ENCODE data around the gene CEP72.

DNA sequence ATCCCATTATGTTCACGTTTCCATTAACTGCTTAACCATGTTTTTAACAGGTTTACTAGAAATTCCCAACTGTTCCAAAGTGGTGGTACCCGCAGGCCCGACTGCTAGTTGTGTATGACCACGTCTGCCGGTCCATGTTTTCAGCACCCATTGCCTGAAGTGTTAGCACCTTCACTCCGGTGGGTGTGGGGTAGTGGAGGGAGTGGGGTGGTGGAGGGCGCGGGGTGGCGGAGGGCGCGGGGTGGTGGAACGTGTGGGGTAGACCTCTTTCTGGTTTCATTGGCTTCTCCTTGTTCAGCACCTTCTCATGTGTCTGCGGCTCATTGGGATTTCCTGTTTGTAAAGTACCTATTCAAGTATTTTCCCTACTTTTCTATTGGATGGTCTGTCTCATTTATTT is 43.3 kb downstream of the CEP72 start:
- no peak for TF ChIP-seq POLR2AphosphoS5 (IDR thresholded peaks at IDR 0.05)
- no peak for TF ChIP-seq CTCF (IDR thresholded peaks at IDR 0.05)
- TF ChIP-seq POLR2A (IDR thresholded peaks at IDR 0.05), result no peak
